DOHH2 (cell line): ENCODE results near the gene CCDC34.

Source experiments
- H3F3A ChIP-seq: fragments of 200-600 bp; sonication (generic), shearing (Covaris generic); 2 replicates; pipeline ENCODE4 v1.6.0; 2016; ENCODE audit warnings: antibody characterized with exemption, mild to moderate bottlenecking; ENCODE audit not compliant: control insufficient read depth, insufficient read depth
- H3K27ac ChIP-seq: fragments of 200-600 bp; sonication (generic); 2 replicates; pipeline ENCODE4 v1.5.1; 2014; ENCODE audit warnings: low read depth, mild to moderate bottlenecking, low read length, moderate library complexity
- H3K27me3 ChIP-seq: fragments of 200-600 bp; sonication (generic); 2 replicates; pipeline ENCODE4 v1.6.1; 2014; ENCODE audit warnings: mild to moderate bottlenecking, low read length, mixed read lengths; ENCODE audit not compliant: control insufficient read depth
- H3K36me3 ChIP-seq: fragments of 200-600 bp; sonication (generic); 2 replicates; pipeline ENCODE4 v1.6.1; 2014; ENCODE audit warnings: mild to moderate bottlenecking, low read length, moderate library complexity, mixed read lengths; ENCODE audit not compliant: control insufficient read depth
- H3K4me1 ChIP-seq: fragments of 200-600 bp; sonication (generic); 2 replicates; pipeline ENCODE4 v1.6.1; 2014; ENCODE audit warnings: mild to moderate bottlenecking, low read length, mixed read lengths; ENCODE audit not compliant: control insufficient read depth
- H3K4me2 ChIP-seq: fragments of 200-600 bp; sonication (generic); 2 replicates; pipeline ENCODE4 v1.6.0; 2014; ENCODE audit warnings: mild to moderate bottlenecking, low read length, moderate library complexity
- H3K4me3 ChIP-seq: fragments of 200-600 bp; sonication (generic); 2 replicates; pipeline ENCODE4 v1.5.1; 2014; ENCODE audit warnings: mild to moderate bottlenecking, low read length, mixed read lengths
- H3K79me2 ChIP-seq: fragments of 200-600 bp; sonication (generic); 2 replicates; pipeline ENCODE4 v1.6.1; 2014; ENCODE audit warnings: mild to moderate bottlenecking, low read length, mixed read lengths; ENCODE audit not compliant: control insufficient read depth
- H3K9me2 ChIP-seq: fragments of 200-600 bp; sonication (generic); replicated peaks from 2 replicates; pipeline ENCODE4 v1.6.1; 2014; ENCODE audit warnings: mild to moderate bottlenecking, low read length, mixed read lengths; ENCODE audit not compliant: control insufficient read depth
- H3K9me3 ChIP-seq: fragments of 200-600 bp; sonication (generic); 2 replicates; pipeline ENCODE4 v1.6.1; 2014; ENCODE audit warnings: antibody characterized with exemption, low read length, mixed read lengths; ENCODE audit not compliant: control insufficient read depth, insufficient read depth
- H4K20me1 ChIP-seq: fragments of 200-600 bp; sonication (generic); 2 replicates; pipeline ENCODE4 v1.6.0; 2014; ENCODE audit warnings: low read depth, mild to moderate bottlenecking, antibody characterized with exemption, low read length, moderate library complexity; ENCODE audit not compliant: control insufficient read depth, insufficient read depth
- CTCF ChIP-seq: fragments of 200-600 bp; sonication (generic); IDR thresholded peaks from one replicate; pipeline ENCODE4 v1.5.1; 2014; ENCODE audit warnings: antibody characterized with exemption, mild to moderate bottlenecking, low read depth, low read length; ENCODE audit not compliant: poor library complexity, severe bottlenecking
- EZH2phosphoT487 ChIP-seq: fragments of 200-600 bp; sonication (generic); IDR thresholded peaks from 2 replicates; pipeline ENCODE4 v1.6.1; 2017; ENCODE audit warnings: borderline replicate concordance, mild to moderate bottlenecking, antibody characterized with exemption, low read length, moderate library complexity, mixed read lengths

The CCDC34 gene

GRCh38 chr11:27388869-27389268 is 25.9 kb upstream of the CCDC34 start:
- H3K9me2 ChIP-seq = no peaks in the 10 kb centered on the region
- no peaks in the 10 kb centered on the region for H3K27me3 ChIP-seq
- H3K36me3 ChIP-seq = no peaks in the 10 kb centered on the region
- H3K27ac ChIP-seq = no peak overlapping the region
- H3F3A ChIP-seq = no peaks in the 10 kb centered on the region
- H3K9me3 ChIP-seq = no peaks in the 10 kb centered on the region
- H3K4me3 ChIP-seq = no peak overlapping the region
- no peak for TF ChIP-seq EZH2phosphoT487
- no peak for TF ChIP-seq CTCF
- no peak overlapping the region for H3K4me2 ChIP-seq
- no peaks in the 10 kb centered on the region for H3K4me1 ChIP-seq
- no peaks in the 10 kb centered on the region for H4K20me1 ChIP-seq
- H3K79me2 ChIP-seq = no peaks in the 10 kb centered on the region

- Histone ChIP-seq H3K9me3 (no peaks in the 10 kb centered on the region), H3K36me3 (no peaks in the 10 kb centered on the region), H3K4me1 (no peaks in the 10 kb centered on the region), H3K27ac (no peak overlapping the region), H3K79me2 (no peaks in the 10 kb centered on the region), H3F3A (no peaks in the 10 kb centered on the region), H3K27me3 (no peaks in the 10 kb centered on the region), H4K20me1 (no peaks in the 10 kb centered on the region), H3K9me2 (no peaks in the 10 kb centered on the region), H3K4me2 (no peak overlapping the region), H3K4me3 (no peak overlapping the region)
- no peak for TF ChIP-seq EZH2phosphoT487
- TF ChIP-seq CTCF = no peak
Measured at GRCh38 chr11:27388001-27388400, 25.0 kb upstream of the CCDC34 start.

GRCh38 chr11:27387362-27387761 is 24.3 kb upstream of the CCDC34 start:
- Histone ChIP-seq H4K20me1 (no peaks in the 10 kb centered on the region), H3K4me3 (no peak overlapping the region), H3K79me2 (no peaks in the 10 kb centered on the region), H3K4me1 (no peaks in the 10 kb centered on the region), H3K36me3 (no peaks in the 10 kb centered on the region), H3F3A (no peaks in the 10 kb centered on the region), H3K27me3 (no peaks in the 10 kb centered on the region), H3K9me3 (no peaks in the 10 kb centered on the region), H3K9me2 (no peaks in the 10 kb centered on the region), H3K4me2 (no peak overlapping the region), H3K27ac (no peak overlapping the region)
- no peak for TF ChIP-seq CTCF
- TF ChIP-seq EZH2phosphoT487 = no peak
